Type B pancreatic cell (in vitro differentiated cells): ENCODE results near the gene RYR2. TPM values are rescaled to one million over a fixed set of nuclear protein-coding genes. Genes with fewer than 3 reads are reported as not detected.
A peak's percentile ranks its signal among the peaks of the same experiment; 100 is the strongest.

Source experiments
- DNase-seq: peaks from one replicate; pipeline ENCODE4 v3.0.0; 2021; ENCODE audit warnings: mixed read lengths; ENCODE audit not compliant: unreplicated experiment; ENCODE audit errors: extremely low spot score
- H3K27ac Mint-ChIP-seq: 2 replicates; pipeline ENCODE4 v1.8.0; 2021; ENCODE audit warnings: mild to moderate bottlenecking, mixed read lengths
- H3K27me3 Mint-ChIP-seq: 2 replicates; pipeline ENCODE4 v1.8.0; 2021; ENCODE audit warnings: mixed read lengths
- H3K36me3 Mint-ChIP-seq: 2 replicates; pipeline ENCODE4 v1.8.0; 2021; ENCODE audit warnings: mixed read lengths
- H3K4me1 Mint-ChIP-seq: one replicate; pipeline ENCODE4 v1.8.0; 2021; ENCODE audit warnings: mixed read lengths; ENCODE audit not compliant: unreplicated experiment
- H3K4me3 Mint-ChIP-seq: 2 replicates; pipeline ENCODE4 v1.8.0; 2021; ENCODE audit warnings: mild to moderate bottlenecking, mixed read lengths
- H3K9me3 Mint-ChIP-seq: 2 replicates; pipeline ENCODE4 v1.8.0; 2021; ENCODE audit warnings: mixed read lengths
- long read RNA-seq: library from polyadenylated mRNA; unstranded; transcript quantifications from one replicate; pipeline ENCODE4 v2.0.0, GENCODE V29; 2020
- total RNA-seq: library from RNA; stranded (reverse); gene quantifications from 2 replicates; pipeline ENCODE4 v1.2.1, GENCODE V29; 2021; ENCODE audit warnings: low replicate concordance
- TF ChIP-seq, protein P1 (sequence below): fragments of 200-600 bp; sonication (generic); conservative IDR thresholded peaks from 2 replicates; pipeline ENCODE4 v1.5.0; 2021; ENCODE audit warnings: antibody characterized with exemption, mild to moderate bottlenecking

Gene RYR2
- 0.58 and 1.0 TPM in 2 replicates for total RNA-seq
- long read RNA-seq, partial matches to known transcripts: 0 of 3 reads
- long read RNA-seq, other reads (novel, unspliced or antisense): 3 of 3 reads

DNA sequence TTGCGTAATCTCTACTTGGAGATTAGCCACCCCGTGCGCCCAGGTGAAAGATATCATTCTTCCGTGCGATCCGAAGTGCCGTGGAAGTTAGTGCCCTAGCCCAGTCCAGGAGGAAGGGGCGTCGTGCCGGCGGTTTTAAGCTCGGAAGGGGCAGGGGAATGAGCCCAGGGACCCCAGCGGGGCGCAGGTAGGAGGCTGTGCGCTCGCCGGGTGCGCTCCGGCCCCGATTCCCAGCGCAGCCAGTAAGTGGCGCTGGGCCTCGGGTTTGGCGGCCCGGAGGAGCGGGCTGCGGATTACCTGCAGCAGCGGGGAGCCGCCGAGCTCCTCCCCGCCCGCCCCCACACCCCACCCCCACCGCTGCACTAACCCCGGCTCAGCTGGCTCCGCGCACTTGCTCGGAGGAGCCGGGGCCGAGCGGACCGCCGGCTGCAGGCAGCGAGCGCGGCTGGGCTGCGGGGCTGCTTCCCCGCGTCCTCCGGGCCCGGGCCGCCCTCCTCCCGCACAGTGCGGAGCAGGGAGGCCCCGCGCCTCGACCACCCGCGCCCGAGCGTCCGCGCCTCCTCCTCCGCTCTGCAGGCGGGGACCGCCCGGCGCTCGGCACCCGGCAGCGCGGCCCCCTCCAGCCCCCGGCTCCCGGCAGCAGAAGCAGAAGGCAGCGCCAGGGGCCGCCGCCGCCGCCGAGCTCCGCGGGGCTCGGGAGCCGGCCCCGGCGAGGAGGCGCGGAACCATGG lies at the start of gene RYR2:
Gene RYR2 (plus strand): TSS at position 390 of the 731 bp plus-strand sequence. CDS start 338 bp downstream, at position 728.
- TF ChIP-seq, protein P1, sequence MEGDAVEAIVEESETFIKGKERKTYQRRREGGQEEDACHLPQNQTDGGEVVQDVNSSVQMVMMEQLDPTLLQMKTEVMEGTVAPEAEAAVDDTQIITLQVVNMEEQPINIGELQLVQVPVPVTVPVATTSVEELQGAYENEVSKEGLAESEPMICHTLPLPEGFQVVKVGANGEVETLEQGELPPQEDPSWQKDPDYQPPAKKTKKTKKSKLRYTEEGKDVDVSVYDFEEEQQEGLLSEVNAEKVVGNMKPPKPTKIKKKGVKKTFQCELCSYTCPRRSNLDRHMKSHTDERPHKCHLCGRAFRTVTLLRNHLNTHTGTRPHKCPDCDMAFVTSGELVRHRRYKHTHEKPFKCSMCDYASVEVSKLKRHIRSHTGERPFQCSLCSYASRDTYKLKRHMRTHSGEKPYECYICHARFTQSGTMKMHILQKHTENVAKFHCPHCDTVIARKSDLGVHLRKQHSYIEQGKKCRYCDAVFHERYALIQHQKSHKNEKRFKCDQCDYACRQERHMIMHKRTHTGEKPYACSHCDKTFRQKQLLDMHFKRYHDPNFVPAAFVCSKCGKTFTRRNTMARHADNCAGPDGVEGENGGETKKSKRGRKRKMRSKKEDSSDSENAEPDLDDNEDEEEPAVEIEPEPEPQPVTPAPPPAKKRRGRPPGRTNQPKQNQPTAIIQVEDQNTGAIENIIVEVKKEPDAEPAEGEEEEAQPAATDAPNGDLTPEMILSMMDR: peak; percentile 70

DNA sequence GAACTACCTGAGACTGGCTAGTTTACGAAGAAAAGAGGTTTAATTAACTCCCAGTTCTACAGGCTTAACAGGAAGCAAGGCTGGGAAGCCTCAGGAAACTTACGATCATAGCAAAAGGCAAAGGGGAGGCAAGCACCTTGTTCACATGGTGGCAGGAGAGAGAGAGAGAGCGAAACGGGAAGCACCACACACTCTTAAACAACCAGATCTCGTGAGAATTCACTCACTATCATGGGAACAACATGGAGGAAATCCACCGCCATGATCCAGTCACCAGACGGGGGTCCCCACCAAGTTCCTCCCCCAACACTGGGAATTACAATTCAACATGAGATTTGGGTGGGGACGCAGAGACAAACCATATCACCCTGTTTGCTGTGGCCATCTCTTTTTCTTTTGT lies 49.5 kb upstream of the RYR2 start:
- DNase-seq: no peak
- Mint-ChIP-seq H3K27me3 (no peaks in the 10 kb centered on the region), H3K4me1 (no peaks in the 10 kb centered on the region), H3K4me3 (no peak overlapping the region), H3K27ac (no peak overlapping the region), H3K9me3 (peaks cover 10% of the 10 kb centered on the region), H3K36me3 (no peaks in the 10 kb centered on the region)
- TF ChIP-seq, protein P1: no peak

More for the DNA sequence above, at the start of gene RYR2:
- Mint-ChIP-seq H3K4me1 (peaks cover 8% of the 10 kb centered on the region), H3K27me3 (peaks cover 19% of the 10 kb centered on the region), H3K27ac (no peak within 1 kb of the TSS), H3K9me3 (no peaks in the 10 kb centered on the region), H3K4me3 (peak within 1 kb of the TSS; percentile 86), H3K36me3 (no peaks in the 10 kb centered on the region)
- DNase-seq: no peak

DNA sequence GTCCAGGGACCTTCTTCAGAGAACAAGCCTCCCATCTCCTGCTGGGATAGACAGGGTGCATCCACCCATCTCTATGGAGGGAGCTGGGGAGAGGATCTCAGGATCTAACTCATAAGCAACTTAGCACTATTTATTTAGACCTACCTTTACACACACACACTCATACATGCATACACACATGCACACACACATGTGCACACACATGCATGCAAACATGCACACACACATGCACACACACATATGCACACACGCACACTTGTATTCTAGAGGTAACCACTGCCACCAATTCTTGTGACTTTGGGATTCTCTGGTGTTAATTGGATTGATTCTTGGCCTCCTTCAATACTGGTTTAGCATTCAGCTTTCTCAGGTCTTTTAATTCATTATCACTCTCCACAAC lies 47.5 kb upstream of the RYR2 start:
- no peak overlapping the region for H3K4me3 Mint-ChIP-seq
- H3K4me1 Mint-ChIP-seq: no peaks in the 10 kb centered on the region
- TF ChIP-seq, protein P1: no peak
- no peak for DNase-seq
- H3K9me3 Mint-ChIP-seq: peaks cover 7% of the 10 kb centered on the region
- no peaks in the 10 kb centered on the region for H3K36me3 Mint-ChIP-seq
- H3K27ac Mint-ChIP-seq: no peak overlapping the region
- no peaks in the 10 kb centered on the region for H3K27me3 Mint-ChIP-seq

DNA sequence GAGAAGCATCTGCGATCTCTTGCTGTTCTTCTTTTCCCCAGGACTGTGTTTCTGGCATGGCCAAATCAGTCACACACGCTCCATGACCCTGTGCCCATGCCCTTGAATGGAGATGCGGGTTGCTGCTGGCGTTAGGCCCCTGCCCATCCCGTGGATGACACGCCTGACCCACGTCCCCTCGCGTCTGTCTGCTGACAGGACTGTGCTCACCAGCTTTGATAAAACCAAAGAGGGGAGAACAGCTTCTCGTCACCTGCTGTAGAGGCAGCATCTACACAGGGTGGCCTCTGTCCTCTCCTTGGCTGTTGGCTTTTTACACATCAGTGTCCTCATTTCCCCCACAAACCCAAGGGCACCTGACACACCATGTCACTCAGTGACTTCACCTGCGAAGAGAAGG lies 44.6 kb upstream of the RYR2 start:
- H3K4me3 Mint-ChIP-seq: no peak overlapping the region
- no peak for DNase-seq
- TF ChIP-seq, protein P1: no peak
- no peaks in the 10 kb centered on the region for H3K36me3 Mint-ChIP-seq
- H3K4me1 Mint-ChIP-seq: no peaks in the 10 kb centered on the region
- H3K27ac Mint-ChIP-seq: no peak overlapping the region
- H3K9me3 Mint-ChIP-seq: no peaks in the 10 kb centered on the region
- H3K27me3 Mint-ChIP-seq: peaks cover 12% of the 10 kb centered on the region

DNA sequence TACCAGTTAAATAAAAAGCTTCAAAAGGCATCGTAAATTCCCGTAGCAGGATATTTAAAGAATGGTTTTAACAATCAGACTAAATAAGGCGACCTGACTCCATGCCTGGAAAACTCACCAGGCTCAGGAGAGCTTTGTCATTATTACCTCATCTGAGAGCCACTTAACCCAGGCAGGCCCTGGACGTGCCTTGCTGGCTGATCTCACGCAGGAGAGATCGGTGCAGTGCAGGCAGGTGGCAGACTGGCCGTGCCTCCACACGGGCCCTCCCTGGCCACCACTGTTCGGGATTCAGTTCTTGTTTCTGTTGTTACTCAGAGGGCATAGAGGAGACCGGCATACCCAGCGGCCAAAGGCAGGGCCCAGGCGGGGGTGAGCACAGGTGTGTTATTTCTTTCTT lies 44.1 kb upstream of the RYR2 start:
- DNase-seq: no peak
- no peak overlapping the region for H3K27ac Mint-ChIP-seq
- H3K4me3 Mint-ChIP-seq: no peak overlapping the region
- H3K27me3 Mint-ChIP-seq: peaks cover 12% of the 10 kb centered on the region
- no peaks in the 10 kb centered on the region for H3K9me3 Mint-ChIP-seq
- H3K36me3 Mint-ChIP-seq: no peaks in the 10 kb centered on the region
- TF ChIP-seq, protein P1: no peak
- no peaks in the 10 kb centered on the region for H3K4me1 Mint-ChIP-seq
